GM12865 (cell line): ENCODE measurements around the gene RAB34.
A peak's percentile ranks its signal among the peaks of the same experiment; 100 is the strongest.

Experiments used
- DNase-seq: peaks from one replicate; pipeline ENCODE4 v3.0.0; 2010; ENCODE audit warnings: low read depth
- H3K4me3 ChIP-seq: 2 replicates; pipeline ENCODE4 v1.5.1; 2011; ENCODE audit warnings: mild to moderate bottlenecking, low read depth, low read length, control low read depth
- CTCF ChIP-seq: IDR thresholded peaks from 2 replicates; pipeline ENCODE4 v1.5.1; 2011; ENCODE audit warnings: low read length, control low read depth, low read depth, inconsistent platforms; ENCODE audit not compliant: insufficient read depth; ENCODE audit errors: missing control alignments

RAB34 gene

DNA sequence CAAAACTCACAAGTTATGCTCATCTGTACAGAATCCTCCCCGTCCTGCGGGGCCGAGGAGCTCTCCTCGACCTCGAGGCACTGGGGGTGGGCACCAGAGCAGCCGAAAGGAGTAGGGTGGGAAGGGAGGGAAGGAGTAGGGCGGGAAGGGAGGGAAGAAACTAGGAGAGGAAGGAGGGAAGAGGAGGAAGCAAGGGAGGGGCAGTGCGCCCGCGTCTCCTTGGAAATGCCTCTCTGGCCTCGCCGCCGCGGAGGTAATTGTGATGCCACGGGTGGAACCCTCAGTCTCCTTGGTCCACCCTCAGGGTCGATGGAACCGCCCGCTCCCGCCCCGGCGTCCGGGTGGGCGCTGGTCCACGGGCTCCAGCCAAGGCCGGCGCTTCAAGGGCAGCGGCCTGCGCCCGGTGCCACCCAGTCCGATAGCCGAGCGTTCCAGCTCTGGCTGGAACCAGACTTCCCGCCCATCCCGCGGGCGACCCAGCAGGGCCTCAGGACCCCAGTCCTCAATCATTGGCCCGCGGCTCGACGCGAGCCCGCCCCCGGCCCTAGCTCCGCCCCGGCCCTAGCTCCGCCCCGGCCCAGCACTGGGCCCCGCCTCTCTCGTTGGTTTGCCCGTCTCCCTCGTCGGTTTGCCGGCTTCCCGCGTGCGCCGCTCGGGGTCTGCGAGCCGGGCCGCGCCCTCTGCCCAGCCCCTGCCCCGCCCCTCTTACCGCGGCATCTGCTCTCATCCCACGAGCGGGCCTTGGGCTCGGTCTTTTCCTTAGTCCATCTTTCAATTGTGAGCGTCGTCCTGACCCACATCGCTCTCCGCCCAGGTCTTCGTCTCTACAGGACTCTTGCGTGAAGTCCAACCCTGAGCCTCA is 6.6 kb downstream of the RAB34 start:
- peak overlapping the region; percentile 89 for H3K4me3 ChIP-seq
- peak; percentile 91 for DNase-seq
- TF ChIP-seq CTCF: no peak

DNA sequence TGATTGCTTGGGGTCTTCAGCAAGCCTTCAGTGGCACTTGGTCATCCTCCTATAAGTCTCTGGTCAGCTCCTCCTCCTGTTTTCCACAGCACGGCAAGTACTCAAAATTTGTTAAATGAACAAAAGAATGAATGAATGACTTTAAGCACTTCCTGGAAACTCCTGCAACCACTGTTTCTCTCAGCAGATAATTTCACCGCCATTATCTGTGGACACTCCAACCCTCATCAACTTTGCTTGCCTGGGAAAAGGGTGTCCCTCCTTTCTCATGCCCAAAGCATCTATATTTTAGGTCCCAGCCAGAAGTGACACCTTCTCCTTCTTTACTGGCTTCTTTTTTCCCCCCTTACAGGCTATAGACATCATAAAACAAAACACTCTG is 10.3 kb downstream of the RAB34 start:
- no peak for TF ChIP-seq CTCF
- no peak for DNase-seq
- H3K4me3 ChIP-seq: no peak overlapping the region

DNA sequence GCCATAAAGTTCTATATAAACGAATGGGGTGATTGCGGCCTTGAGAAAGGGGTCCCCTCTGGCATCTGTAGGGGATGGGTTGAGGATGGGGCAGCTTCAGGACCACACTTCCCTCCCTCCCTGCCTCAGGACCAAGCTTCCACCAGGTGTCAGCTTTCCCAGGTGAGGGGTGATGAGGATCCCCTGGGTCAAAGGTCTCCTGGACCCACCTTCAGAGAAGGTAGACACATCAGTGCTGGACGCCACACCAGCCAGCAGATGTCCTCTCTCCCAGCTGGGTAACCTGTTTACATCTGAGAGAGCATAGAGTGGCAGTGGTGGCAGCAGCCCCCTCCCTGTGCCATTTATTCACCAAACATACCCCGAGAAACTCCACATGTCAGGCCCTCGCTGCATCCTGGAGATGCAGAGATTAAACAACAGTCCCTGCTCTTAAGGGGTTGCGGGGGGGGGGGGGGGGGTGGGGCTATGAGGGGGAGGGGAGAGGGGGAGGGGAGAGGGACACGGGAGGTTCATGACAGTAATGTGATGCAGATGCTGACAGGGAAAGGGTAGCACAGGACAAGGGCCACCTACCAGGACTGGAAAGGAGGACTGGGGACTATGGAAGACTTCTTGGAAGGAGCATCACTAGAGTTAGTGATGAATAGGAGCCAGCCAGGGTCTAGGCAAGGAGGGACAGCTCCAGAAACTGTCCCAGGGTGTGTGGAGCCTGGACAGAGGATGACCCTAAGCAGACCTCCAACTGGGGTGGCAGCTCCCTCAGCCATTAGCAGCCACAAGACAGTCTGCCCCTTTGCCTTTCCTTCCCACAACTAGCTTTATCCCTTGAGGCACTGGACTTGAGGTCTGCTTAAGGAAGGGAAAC is 11.0 kb downstream of the RAB34 start:
- H3K4me3 ChIP-seq: no peak overlapping the region
- no peak for TF ChIP-seq CTCF
- DNase-seq: no peak

- DNase-seq: no peak
- no peak overlapping the region for H3K4me3 ChIP-seq
- no peak for TF ChIP-seq CTCF
Observed at GRCh38 chr17:28705728-28706334, 11.8 kb downstream of the RAB34 start.

GRCh38 chr17:28705074-28705659 is 12.5 kb downstream of the RAB34 start:
- TF ChIP-seq CTCF: no peak
- no peak for DNase-seq
- H3K4me3 ChIP-seq: no peak overlapping the region

DNA sequence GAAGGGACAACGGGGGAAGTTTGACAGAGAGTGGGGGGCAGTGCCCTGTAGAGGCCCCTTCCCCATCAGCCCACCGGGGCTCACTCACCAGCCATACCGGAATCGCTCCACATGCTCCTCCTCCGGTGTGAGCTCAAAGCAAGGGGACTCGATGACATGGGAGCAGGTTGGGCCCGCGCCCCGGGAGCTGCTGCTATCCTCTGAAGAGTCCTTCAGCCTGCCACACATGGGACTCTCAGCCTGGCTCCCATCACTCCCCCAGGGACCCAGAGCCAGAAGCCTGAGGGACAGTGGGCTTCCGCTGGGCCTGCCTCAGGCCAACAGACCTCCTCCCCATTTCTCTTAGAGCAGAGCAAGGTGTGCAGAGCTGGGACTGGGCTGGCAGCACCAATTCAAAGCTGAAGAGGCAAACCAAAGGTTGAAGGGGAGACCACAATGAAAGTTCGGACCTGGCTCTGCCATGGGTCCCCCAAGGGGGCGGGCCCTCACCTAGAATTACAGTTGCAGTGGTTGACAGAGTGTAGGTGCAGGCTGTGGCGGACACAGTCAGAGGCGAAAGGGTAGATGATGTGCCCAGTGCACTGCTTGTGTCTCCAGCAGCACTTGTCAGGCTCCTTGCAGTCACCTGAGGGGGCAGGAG is 13.3 kb downstream of the RAB34 start:
- no peak overlapping the region for H3K4me3 ChIP-seq
- no peak for DNase-seq
- no peak for TF ChIP-seq CTCF
